Kidney (tissue), 14 donors: ENCODE results near the gene GFPT2. TPM values are rescaled to one million over a fixed set of nuclear protein-coding genes. Genes with fewer than 3 reads are reported as not detected.

ENCODE experiments used
- DNase-seq, 5 donors: peaks; one replicate each; pipeline ENCODE4 v3.0.0-alpha.2; 2013 to 2020
- FAIRE-seq: peaks from 2 replicates; lab custom pipeline; 2012; peaks lifted over from hg19 to GRCh38; lab: Jason Lieb, UNC
- H3K27ac ChIP-seq, 2 donors: one replicate each; pipeline ENCODE4 v1.7.0; 2013; ENCODE audit warnings: low read depth in 2 of 2, low read length in 2 of 2, inconsistent platforms in 1 of 2
- H3K27me3 ChIP-seq: one replicate; pipeline ENCODE4 v1.7.1; 2013; ENCODE audit warnings: low read length, inconsistent platforms; ENCODE audit not compliant: control insufficient read depth, insufficient read depth
- H3K36me3 ChIP-seq, 3 donors: one replicate each; pipeline versions ENCODE4 v1.7.0 to v1.7.1; 2013; ENCODE audit warnings: low read length in 3 of 3, control low read depth in 1 of 3, inconsistent platforms in 1 of 3; ENCODE audit not compliant: insufficient read depth in 3 of 3, control insufficient read depth in 2 of 3
- H3K4me1 ChIP-seq, 3 donors: one replicate each; pipeline versions ENCODE4 v1.7.0 to v1.7.1; 2013; ENCODE audit warnings: low read length in 3 of 3, inconsistent platforms in 1 of 3, low read depth in 1 of 3; ENCODE audit not compliant: control insufficient read depth in 2 of 3, insufficient read depth in 2 of 3
- H3K4me3 ChIP-seq, 3 donors: one replicate each; pipeline versions ENCODE4 v1.7.0 to v1.8.1; 2013; ENCODE audit warnings: low read length in 3 of 3, control low read depth in 1 of 3, inconsistent platforms in 1 of 3
- H3K9ac ChIP-seq, 3 donors: one replicate each; pipeline versions ENCODE4 v1.7.0 to v1.7.1; 2013; ENCODE audit warnings: low read length in 3 of 3, control low read depth in 1 of 3, inconsistent platforms in 1 of 3
- H3K9me3 ChIP-seq, 3 donors: one replicate each; pipeline versions ENCODE4 v1.7.0 to v1.7.1; 2013; ENCODE audit warnings: low read length in 3 of 3, control low read depth in 1 of 3, inconsistent platforms in 1 of 3; ENCODE audit not compliant: control insufficient read depth in 2 of 3, insufficient read depth in 1 of 3
- intact Hi-C: fragments of 100-400 bp; cut with DNase I; formaldehyde crosslinking; loops from one replicate; pipeline ENCODE4 v1.11.1; 2022
- polyA plus RNA-seq: library from polyadenylated mRNA; stranded (reverse); fragments of 350-450 nt; fragmentation: Illumina TruSeq; extraction: RNeasy Lipid Tissue Mini Kit (QIAGEN cat#74804); gene quantifications from one replicate; pipeline ENCODE4 v1.2.3, GENCODE V29; 2014; ENCODE audit warnings: low read depth, low replicate concordance; ENCODE audit not compliant: insufficient read depth
- total RNA-seq: library from RNA; stranded (reverse); fragmentation: NEBNext Ultra II Directional; extraction: Animal tissue kit (Norgen Biotek cat#: 25700); gene quantifications from one replicate; pipeline ENCODE4 v1.2.1, GENCODE V29; 2021
- TF ChIP-seq, protein P1 (sequence below): IDR thresholded peaks from 3 replicates; pipeline ENCODE4 v1.5.1; 2012; ENCODE audit warnings: mild to moderate bottlenecking, moderate library complexity, borderline replicate concordance; ENCODE audit not compliant: insufficient read depth; ENCODE audit errors: extremely low read depth
- donor health status: control.
- donor health status: control.
- donor health status: control.
- donor health status: control.
- donor health status: control.
- donor health status: DM: yes; HTN: yes; CAD: no.
- donor health status: Normal renal cell carcinoma (clear cell type).

The GFPT2 gene
- total and polyA plus RNA-seq, 2 donors from 2014 or later, result 2.7 to 15.9 TPM

GRCh38 chr5:180360078-180360957, 7.2 kb upstream of the GFPT2 start:
- DNase-seq, result no peak

GRCh38 chr5:180358694-180359093, 5.6 kb upstream of the GFPT2 start:
- intact Hi-C loops, result no loop called here
- peaks cover 0 to under 1% (median 0%) of the 10 kb centered on the region in 3 donors for H3K4me1 ChIP-seq
- no peaks in the 10 kb centered on the region for H3K9me3 ChIP-seq
- no peak overlapping the region for H3K4me3 ChIP-seq
- FAIRE-seq (no peak), DNase-seq (no peak)
- no peak overlapping the region for H3K9ac ChIP-seq
- no peaks in the 10 kb centered on the region for H3K36me3 ChIP-seq
- TF ChIP-seq, protein P1, sequence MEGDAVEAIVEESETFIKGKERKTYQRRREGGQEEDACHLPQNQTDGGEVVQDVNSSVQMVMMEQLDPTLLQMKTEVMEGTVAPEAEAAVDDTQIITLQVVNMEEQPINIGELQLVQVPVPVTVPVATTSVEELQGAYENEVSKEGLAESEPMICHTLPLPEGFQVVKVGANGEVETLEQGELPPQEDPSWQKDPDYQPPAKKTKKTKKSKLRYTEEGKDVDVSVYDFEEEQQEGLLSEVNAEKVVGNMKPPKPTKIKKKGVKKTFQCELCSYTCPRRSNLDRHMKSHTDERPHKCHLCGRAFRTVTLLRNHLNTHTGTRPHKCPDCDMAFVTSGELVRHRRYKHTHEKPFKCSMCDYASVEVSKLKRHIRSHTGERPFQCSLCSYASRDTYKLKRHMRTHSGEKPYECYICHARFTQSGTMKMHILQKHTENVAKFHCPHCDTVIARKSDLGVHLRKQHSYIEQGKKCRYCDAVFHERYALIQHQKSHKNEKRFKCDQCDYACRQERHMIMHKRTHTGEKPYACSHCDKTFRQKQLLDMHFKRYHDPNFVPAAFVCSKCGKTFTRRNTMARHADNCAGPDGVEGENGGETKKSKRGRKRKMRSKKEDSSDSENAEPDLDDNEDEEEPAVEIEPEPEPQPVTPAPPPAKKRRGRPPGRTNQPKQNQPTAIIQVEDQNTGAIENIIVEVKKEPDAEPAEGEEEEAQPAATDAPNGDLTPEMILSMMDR, result no peak
- no peaks in the 10 kb centered on the region for H3K27me3 ChIP-seq
- H3K27ac ChIP-seq, result no peak overlapping the region

More at GRCh38 chr5:180360078-180360957, 7.2 kb upstream of the GFPT2 start:
- Histone ChIP-seq H3K9ac (no peak overlapping the region), H3K4me1 (no peaks in the 10 kb centered on the region), H3K36me3 (no peaks in the 10 kb centered on the region), H3K4me3 (no peak overlapping the region), H3K27ac (no peak overlapping the region), H3K9me3 (no peaks in the 10 kb centered on the region), H3K27me3 (no peaks in the 10 kb centered on the region)
- intact Hi-C loops, result no loop called here
- TF ChIP-seq, protein P1, result no peak
- no peak for FAIRE-seq

DNA sequence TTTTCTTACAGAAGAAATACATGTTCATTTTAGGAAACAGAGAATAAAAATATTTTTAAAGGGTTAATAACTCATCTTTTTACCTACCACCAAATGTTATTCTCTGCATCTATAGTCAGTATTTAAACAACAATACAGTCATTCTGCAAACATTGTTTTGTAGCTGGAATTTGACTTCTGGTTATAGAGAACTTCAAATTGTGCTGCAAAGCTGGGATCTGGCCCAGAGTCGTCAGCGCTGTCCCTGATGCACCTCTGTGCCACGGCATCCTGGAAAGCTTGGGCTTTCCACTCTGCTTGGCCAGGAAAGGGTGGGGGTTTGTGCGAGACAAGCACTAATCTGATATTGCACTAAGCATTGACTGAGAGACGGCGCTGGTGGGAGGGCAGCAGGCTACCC, 5.0 kb upstream of the GFPT2 start:
- Histone ChIP-seq H3K9ac (no peak overlapping the region), H3K4me1 (peaks cover 0 to 3% (median 0%) of the 10 kb centered on the region in 3 donors), H3K9me3 (no peaks in the 10 kb centered on the region), H3K27me3 (no peaks in the 10 kb centered on the region), H3K27ac (no peak overlapping the region), H3K36me3 (no peaks in the 10 kb centered on the region), H3K4me3 (no peak overlapping the region)
- intact Hi-C loops, result no loop called here
- TF ChIP-seq, protein P1, result no peak
- no peak for DNase-seq
- no peak for FAIRE-seq
